ENCODE data around the gene LAMTOR5. TPM values are rescaled to one million over a fixed set of nuclear protein-coding genes. Genes with fewer than 3 reads are reported as not detected.

Gene LAMTOR5
- polyA plus RNA-seq, 1 of the 3 experiments (the other 2 are of a cell fraction): 442 TPM

- Histone ChIP-seq H3F3A (replicated peaks; ENCODE audit: insufficient read depth) (no peaks in the 10 kb centered on the region), H3K36me3 (replicated peaks in 1 of 2; ENCODE audit: control insufficient read depth in 1 of 2, insufficient read depth in 2 of 2, low read length in 1 of 2) (no peaks in the 10 kb centered on the region), H3K79me2 (ENCODE audit: insufficient read depth) (no peaks in the 10 kb centered on the region), H4K20me1 (ENCODE audit: insufficient read depth) (no peaks in the 10 kb centered on the region), H3K4me2 (no peak overlapping the region), H3K4me1 (ENCODE audit: control insufficient read depth in 1 of 2, insufficient read depth in 2 of 2, low read depth in 1 of 2, low read length in 1 of 2) (no peaks in the 10 kb centered on the region; a peak in 1 of 4 replicates), H2AFZ (ENCODE audit: low read depth) (no peak overlapping the region), H3K9ac (no peak overlapping the region), H3K4me3 (ENCODE audit: low read depth in 2 of 2, low read length in 1 of 2) (no peak overlapping the region), H3K9me2 (no peaks in the 10 kb centered on the region), H3K27me3 (ENCODE audit: insufficient read depth) (peaks cover 14% of the 10 kb centered on the region), H3K9me3 (no peaks in the 10 kb centered on the region), H3K27ac (ENCODE audit: low read depth in 2 of 2, low read length in 1 of 2) (no peak overlapping the region)
- CTCF ChIA-PET: interaction anchor here (0.8 to 8.2 kb wide), 3 partner anchors 14 to 224 kb away, joined by 3 to 41 read pairs (median 9); no protein-coding TSS in a partner anchor
- WGBS (ENCODE audit: low lambda C conversion rate): 33% methylated on average over 4 of the region's 4 CpGs
- TF ChIP-seq IRF3 (IDR thresholded peaks at IDR 0.05; ENCODE audit: low read depth, low read length) (no peak), GABPA (IDR thresholded peaks at IDR 0.05; ENCODE audit: low read depth) (no peak), YY1 (IDR thresholded peaks at IDR 0.05; ENCODE audit: low read depth) (no peak), FOXJ3 (CRISPR knock-in tag; IDR thresholded peaks at IDR 0.05) (no peak), CHD2 (IDR thresholded peaks at IDR 0.05; ENCODE audit: low read length, partially characterized antibody) (no peak), FOXM1 (IDR thresholded peaks at IDR 0.05; ENCODE audit: low read depth) (no peak), RFX5 (IDR thresholded peaks at IDR 0.05; ENCODE audit: low read length) (no peak), TCF12 (IDR thresholded peaks at IDR 0.05) (no peak), MXI1 (IDR thresholded peaks at IDR 0.05; ENCODE audit: low read depth, low read length) (no peak), USF2 (IDR thresholded peaks at IDR 0.05; ENCODE audit: borderline replicate concordance, low read depth, low read length) (no peak), REST (IDR thresholded peaks at IDR 0.05; ENCODE audit: low read depth, low read length) (no peak), PBX3 (IDR thresholded peaks at IDR 0.05) (no peak), NRF1 (IDR thresholded peaks at IDR 0.05; ENCODE audit: low read depth, low read length) (no peak), MEF2A (IDR thresholded peaks at IDR 0.05; ENCODE audit: borderline replicate concordance, low read depth) (no peak), TAF1 (IDR thresholded peaks at IDR 0.05; ENCODE audit: borderline replicate concordance, low read depth, low read length) (no peak), RXRA (IDR thresholded peaks at IDR 0.05; ENCODE audit: borderline replicate concordance, low read depth) (no peak), JUND (IDR thresholded peaks at IDR 0.05) (no peak), TEAD4 (IDR thresholded peaks at IDR 0.05; ENCODE audit: borderline replicate concordance, insufficient read depth) (no peak), NFIC (IDR thresholded peaks at IDR 0.05; ENCODE audit: borderline replicate concordance) (no peak)
- POLR2A ChIA-PET: no interaction called here
- DNase-seq: no peak
These were observed 19.4 kb upstream of the LAMTOR5 start for GRCh38 chr1:110426854-110427253.
